HG02870 (cell line): ENCODE data around the gene FAM81B.

ENCODE experiments used
- ATAC-seq: cut with Tn5 transposase; IDR thresholded peaks from one replicate; pipeline ENCODE4 v1.9.1; 2021; ENCODE audit warnings: mild to moderate bottlenecking, moderate library complexity; ENCODE audit not compliant: unreplicated experiment

Gene FAM81B

DNA sequence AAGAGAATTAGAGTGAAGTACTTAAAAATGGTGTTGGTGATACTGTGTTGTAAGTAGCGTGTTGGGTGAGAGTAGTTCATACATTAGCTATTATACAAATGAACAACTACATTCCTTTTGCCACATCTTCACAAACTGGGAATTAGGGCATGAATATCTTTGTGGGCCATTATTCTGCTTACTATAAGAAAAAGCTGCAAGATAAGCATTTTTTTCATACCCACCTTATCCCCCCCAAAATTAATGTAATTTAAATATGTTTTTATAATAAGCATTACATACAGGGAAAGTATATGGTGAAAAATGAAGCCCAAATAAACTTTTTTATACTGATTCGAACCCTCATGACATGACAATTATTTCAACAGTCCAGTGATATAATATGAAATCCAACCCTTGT lies 69.5 kb downstream of the FAM81B start:
- ATAC-seq: no peak

DNA sequence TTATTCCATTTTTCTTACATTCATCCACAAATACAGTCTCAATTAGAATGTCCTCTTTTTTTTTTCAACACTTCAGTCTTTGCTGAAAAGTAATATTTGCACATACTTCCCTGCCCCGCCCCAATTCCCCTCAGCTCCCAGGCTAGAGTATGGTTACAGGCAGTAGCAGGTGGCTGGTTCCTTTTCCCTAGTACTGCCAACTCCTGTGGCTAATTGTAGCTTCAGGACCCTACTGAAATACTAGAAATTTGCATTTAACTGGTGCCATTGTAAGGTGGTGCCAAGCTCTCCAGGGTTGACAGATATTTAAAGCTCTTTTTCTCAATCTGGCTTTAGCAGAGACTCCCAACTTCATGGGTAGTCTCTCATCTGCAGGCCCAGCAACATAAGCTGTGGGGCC lies 80.3 kb downstream of the FAM81B start:
- ATAC-seq: no peak

DNA sequence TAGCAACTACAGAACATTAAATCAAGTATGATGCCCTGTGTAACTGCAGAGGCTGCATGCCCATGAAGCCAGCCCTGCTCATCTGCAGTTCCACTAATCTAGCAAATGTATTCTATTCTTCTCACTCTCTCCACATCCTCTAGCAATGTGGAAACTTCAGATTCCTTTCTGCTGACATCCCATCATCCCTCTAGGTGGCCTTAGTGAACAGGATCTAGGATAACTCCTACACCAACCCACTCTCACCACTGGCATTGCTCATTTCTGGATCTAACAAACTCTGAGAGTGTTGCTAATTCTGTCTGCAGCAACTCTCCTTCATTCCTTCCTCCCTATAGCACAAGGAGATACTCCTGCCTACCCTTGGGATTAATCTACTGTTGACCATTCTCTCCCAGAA lies 80.8 kb downstream of the FAM81B start:
- no peak for ATAC-seq

DNA sequence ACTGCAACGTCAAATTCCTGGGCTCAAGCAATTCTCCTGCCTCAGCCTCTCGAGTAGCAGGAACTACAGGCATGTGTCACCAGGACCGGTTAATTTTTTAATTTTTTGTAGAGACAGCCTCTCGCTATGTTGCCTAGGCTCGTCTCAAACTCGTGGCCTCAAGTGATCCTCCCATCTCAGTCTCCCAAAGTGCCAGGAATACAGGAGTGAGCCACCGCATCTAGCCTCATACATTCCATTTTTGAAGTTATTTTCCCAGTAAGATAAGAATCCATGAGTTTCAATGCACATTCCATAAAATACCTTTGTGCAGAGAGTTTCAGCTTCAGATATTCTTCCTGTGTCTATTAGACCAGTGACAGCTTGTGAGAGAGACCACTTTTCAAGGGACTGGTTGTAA lies 93.3 kb downstream of the FAM81B start:
- no peak for ATAC-seq

DNA sequence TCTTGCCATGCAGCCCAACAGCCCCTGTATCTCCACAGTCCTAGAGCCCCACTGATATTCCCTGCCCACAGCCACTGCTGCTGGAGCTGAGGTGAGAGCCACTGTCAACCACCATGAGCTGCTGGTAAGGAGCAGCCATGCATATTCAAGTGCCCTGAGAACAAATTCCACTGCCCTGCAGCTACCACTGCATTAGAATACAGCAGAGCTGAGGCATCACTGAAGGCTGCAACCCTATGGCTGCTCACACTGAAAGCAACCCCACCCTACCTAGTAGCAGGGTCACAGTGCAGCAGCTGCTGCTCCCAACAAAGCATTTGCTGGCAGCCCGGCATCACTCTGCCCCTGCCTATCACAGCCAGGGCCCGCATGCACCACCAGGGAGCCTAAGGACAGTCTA lies 95.0 kb downstream of the FAM81B start:
- no peak for ATAC-seq

DNA sequence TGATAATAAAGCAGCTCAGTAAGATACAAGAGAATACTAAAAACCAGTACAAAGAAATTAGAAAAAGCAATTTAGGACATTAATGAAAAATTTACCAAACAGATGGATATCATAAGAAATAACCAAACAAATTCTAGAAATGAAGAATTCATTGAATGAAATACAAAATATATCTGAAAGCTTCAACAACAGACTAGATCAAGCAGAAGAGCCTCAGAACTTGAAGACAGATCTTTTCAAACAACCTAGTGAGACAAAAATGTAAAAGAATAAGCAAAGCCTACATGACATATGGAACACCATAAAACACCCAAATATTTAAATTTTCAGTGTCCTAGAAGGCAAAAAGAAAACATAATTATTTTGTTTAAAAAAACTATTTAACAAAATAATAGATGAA lies 96.7 kb downstream of the FAM81B start:
- ATAC-seq: no peak
